Measurements from ENCODE around the gene TRIO.

GRCh38 chr5:14206028-14206725 is 63.0 kb downstream of the TRIO start:
- TF ChIP-seq CTCF (IDR thresholded peaks at IDR 0.05; ENCODE audit: insufficient read depth, low read length, poor library complexity, severe bottlenecking) (no peak), EZH2phosphoT487 (conservative IDR thresholded peaks at IDR 0.05; ENCODE audit: low read length) (no peak)
